ENCODE measurements around the gene SHPK. TPM values are rescaled to one million over a fixed set of nuclear protein-coding genes. Genes with fewer than 3 reads are reported as not detected.

Gene SHPK
- total RNA-seq, 4 donors from 2014 or later, result 5.8 to 83.8 (median 44.9) TPM

- Histone ChIP-seq H3K4me3 (no peak overlapping the region), H3K27me3 (no peaks in the 10 kb centered on the region), H3K27ac (no peak overlapping the region), H3K9me3 (no peaks in the 10 kb centered on the region), H3K36me3 (peaks cover 0 to 9% (median 0%) of the 10 kb centered on the region in 3 donors), H3K4me1 (no peaks in the 10 kb centered on the region)
- TF ChIP-seq POLR2A (IDR thresholded peaks at IDR 0.05), result no peak
- TF ChIP-seq, protein P1, sequence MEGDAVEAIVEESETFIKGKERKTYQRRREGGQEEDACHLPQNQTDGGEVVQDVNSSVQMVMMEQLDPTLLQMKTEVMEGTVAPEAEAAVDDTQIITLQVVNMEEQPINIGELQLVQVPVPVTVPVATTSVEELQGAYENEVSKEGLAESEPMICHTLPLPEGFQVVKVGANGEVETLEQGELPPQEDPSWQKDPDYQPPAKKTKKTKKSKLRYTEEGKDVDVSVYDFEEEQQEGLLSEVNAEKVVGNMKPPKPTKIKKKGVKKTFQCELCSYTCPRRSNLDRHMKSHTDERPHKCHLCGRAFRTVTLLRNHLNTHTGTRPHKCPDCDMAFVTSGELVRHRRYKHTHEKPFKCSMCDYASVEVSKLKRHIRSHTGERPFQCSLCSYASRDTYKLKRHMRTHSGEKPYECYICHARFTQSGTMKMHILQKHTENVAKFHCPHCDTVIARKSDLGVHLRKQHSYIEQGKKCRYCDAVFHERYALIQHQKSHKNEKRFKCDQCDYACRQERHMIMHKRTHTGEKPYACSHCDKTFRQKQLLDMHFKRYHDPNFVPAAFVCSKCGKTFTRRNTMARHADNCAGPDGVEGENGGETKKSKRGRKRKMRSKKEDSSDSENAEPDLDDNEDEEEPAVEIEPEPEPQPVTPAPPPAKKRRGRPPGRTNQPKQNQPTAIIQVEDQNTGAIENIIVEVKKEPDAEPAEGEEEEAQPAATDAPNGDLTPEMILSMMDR (IDR thresholded peaks at IDR 0.05), result no peak
- DNase-seq, result no peak
These were observed 39.1 kb downstream of the SHPK start for GRCh38 chr17:3596804-3597464.

DNA sequence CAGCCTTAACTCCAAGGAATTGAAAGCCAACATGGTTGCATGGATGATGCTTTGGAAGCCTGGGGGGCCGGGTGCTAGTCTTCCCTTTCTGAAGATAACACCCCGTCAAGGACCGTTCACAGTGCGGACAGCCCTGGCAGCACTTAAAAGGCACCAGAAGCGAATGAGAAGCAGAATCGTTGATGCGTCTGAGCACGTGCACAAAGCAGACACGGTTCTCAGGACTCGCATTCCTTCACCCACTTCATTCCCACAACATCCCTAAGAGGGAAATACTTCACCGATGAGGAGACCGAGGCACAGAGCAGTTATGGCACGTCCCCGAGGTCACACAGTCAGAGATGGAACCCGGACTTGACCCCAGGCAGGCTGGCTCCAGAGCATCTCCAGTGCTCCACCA is 41.1 kb downstream of the SHPK start:
- no peak overlapping the region for H3K27ac ChIP-seq
- no peak overlapping the region for H3K4me3 ChIP-seq
- no peaks in the 10 kb centered on the region for H3K4me1 ChIP-seq
- H3K36me3 ChIP-seq, result peaks cover 0 to 28% (median 0%) of the 10 kb centered on the region in 3 donors
- DNase-seq, result no peak
- no peaks in the 10 kb centered on the region for H3K9me3 ChIP-seq
- H3K27me3 ChIP-seq, result no peaks in the 10 kb centered on the region
- TF ChIP-seq, protein P1 (IDR thresholded peaks at IDR 0.05), result no peak
- TF ChIP-seq POLR2A (IDR thresholded peaks at IDR 0.05), result no peak

DNA sequence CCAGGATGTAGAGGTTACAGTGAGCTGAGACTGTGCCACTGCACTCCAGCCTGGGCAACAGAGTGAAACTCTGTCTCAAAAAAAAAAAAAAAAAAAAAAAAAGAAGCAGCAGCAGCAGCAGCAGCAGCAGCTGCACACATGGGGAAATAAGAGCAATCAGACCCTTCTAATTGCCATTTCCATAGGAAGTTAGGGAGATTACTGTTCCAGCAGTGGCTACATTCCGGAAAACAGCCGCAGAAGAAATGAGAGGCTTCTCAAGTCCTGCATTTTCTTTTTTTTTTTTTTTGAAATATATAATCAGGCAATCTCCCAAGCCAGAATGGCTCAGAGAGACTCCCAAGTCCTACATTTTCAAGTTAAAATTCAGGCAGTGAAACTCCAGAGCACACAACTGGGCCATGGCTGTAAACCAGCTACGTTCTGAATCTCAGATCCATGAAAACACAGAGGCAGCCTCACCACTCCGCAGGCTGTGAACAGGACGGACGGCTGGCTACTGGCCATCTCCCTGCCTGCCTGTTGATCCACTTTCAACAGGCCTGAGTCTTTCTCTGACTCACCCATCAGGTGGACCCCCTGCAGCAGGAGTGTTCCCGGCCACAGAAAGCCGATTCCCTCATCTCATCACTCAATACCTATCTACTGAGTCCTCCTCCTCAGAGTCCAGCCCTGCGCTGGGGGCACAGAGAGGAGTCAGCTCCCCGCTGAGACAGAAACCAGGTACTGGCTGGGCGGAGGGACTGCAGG is 41.8 kb downstream of the SHPK start:
- peaks cover 0 to 36% (median 0%) of the 10 kb centered on the region in 3 donors for H3K36me3 ChIP-seq
- no peak overlapping the region for H3K27ac ChIP-seq
- TF ChIP-seq, protein P1 (IDR thresholded peaks at IDR 0.05), result no peak
- no peak for TF ChIP-seq POLR2A (IDR thresholded peaks at IDR 0.05)
- no peak for DNase-seq
- no peaks in the 10 kb centered on the region for H3K27me3 ChIP-seq
- H3K9me3 ChIP-seq, result no peaks in the 10 kb centered on the region
- H3K4me1 ChIP-seq, result no peaks in the 10 kb centered on the region
- H3K4me3 ChIP-seq, result no peak overlapping the region

GRCh38 chr17:3593384-3593783 is 42.7 kb downstream of the SHPK start:
- no peak for TF ChIP-seq POLR2A (IDR thresholded peaks at IDR 0.05)
- TF ChIP-seq, protein P1 (IDR thresholded peaks at IDR 0.05), result no peak
- no peaks in the 10 kb centered on the region for H3K4me1 ChIP-seq
- peaks cover 0 to 42% (median 0%) of the 10 kb centered on the region in 3 donors for H3K36me3 ChIP-seq

GRCh38 chr17:3592216-3592860 is 43.7 kb downstream of the SHPK start:
- no peaks in the 10 kb centered on the region for H3K27me3 ChIP-seq
- no peaks in the 10 kb centered on the region for H3K9me3 ChIP-seq
- peaks cover 0 to 49% (median 0%) of the 10 kb centered on the region in 3 donors for H3K36me3 ChIP-seq
- H3K27ac ChIP-seq, result no peak overlapping the region
- H3K4me3 ChIP-seq, result no peak overlapping the region
- H3K4me1 ChIP-seq, result no peaks in the 10 kb centered on the region
- DNase-seq, result no peak
- TF ChIP-seq, protein P1 (IDR thresholded peaks at IDR 0.05), result no peak
- no peak for TF ChIP-seq POLR2A (IDR thresholded peaks at IDR 0.05)

More at GRCh38 chr17:3593384-3593783, 42.7 kb downstream of the SHPK start:
- H3K27me3 ChIP-seq, result no peaks in the 10 kb centered on the region
- DNase-seq, result no peak
- H3K27ac ChIP-seq, result no peak overlapping the region
- no peak overlapping the region for H3K4me3 ChIP-seq
- H3K9me3 ChIP-seq, result no peaks in the 10 kb centered on the region
